Glomerular visceral epithelial cell (primary cell): Measurements from ENCODE around the gene PRDX3.

ENCODE experiments used
- DNase-seq: peaks from one replicate; pipeline ENCODE4 v3.0.0-alpha.2; 2016; ENCODE audit errors: extremely low spot score

The PRDX3 gene

DNA sequence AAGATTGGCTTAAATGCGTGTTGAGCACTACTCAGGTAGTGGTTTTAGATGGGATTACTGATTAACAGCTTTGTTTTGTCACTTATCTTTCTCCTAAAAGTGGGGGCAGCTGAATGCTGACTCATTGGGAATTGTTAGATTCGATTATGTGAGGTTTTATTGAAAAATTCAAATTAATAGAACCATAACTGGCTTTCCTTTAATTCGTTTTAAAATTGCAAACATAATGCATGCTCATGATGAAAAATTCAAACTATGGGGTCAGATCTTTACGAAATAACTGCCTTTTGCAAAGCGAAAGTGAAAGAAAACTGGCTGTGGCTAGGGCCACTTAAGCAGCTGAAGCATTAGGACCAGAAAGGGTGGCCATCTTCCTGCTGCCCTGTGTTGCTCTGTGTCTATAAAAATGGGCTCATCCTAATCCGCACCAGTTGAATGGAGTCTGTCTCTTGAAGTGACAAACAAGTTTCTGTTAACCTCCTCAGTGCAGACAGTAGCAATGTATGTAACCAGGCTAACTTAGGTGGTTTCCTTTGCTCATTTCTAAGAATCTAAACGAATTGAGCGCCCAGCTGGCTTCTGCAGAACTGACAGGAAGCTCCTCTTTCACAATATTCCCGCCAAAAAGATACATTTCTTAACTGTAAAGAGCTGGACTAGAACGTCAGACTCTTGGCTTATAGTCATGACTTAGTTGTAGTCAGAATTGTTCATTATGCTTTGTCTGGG, 46.9 kb downstream of the PRDX3 start:
- DNase-seq, result peak; percentile 35

DNA sequence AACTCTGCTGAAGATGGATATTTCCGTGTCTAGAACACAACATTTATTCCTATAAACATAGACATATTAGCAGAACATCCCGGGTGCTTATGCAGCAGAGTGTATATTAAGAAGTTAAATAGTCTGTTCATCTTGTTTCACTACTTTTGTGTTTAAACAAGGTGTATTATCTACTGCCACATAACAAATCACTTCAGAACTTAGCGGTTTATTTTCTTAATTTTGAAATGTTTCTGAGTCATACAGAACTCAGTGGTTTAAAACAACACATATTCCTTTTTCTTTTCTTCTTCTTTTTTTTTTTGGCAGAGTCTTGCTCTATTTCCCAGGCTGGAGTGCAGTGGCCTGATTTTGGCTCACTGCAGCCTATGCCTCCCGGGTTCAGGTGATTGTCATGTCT, 48.9 kb downstream of the PRDX3 start:
- no peak for DNase-seq

GRCh38 chr10:119125942-119126341, 52.7 kb downstream of the PRDX3 start:
- no peak for DNase-seq

DNA sequence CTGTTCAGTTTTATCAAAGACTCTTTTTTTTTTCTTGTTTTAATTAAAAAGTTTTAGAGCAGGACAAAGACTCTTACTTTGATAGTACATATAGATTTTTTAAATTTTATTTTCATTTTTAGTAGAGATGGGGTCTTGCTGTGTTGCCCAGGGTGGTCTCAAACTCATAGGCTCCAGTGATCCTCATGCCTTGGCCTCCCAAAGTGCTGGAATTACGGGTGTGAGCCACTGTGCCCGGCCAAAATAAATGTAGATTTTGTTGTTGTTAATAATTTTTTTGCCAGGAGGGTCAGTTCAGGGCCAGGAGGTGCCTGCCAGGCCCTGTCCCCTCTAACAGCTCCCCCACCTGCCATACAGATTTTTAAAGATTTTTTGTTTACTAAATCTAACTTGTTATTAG, 57.7 kb downstream of the PRDX3 start:
- no peak for DNase-seq

DNA sequence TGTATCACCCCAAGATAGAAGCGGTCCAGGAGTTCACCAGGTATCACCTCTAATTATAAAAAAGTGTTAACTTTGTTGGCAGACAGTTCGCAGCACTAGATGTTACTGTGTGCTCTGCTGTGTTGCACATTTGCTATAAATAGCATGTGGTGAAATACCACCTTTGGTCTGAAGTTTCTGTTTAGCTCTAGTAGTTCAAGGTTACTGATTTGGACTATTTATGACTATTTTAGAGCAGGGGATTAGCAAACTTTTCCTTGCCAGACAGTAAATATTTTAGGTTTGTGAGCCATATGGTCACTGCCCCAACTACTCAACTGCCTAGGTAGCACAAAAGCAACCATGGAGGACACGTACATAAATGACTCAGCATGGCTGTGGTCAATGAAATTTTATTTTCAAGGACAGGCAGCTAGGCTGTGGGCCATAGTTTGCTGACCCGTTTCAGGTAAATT, 58.2 kb downstream of the PRDX3 start:
- DNase-seq, result peak; percentile 29

DNA sequence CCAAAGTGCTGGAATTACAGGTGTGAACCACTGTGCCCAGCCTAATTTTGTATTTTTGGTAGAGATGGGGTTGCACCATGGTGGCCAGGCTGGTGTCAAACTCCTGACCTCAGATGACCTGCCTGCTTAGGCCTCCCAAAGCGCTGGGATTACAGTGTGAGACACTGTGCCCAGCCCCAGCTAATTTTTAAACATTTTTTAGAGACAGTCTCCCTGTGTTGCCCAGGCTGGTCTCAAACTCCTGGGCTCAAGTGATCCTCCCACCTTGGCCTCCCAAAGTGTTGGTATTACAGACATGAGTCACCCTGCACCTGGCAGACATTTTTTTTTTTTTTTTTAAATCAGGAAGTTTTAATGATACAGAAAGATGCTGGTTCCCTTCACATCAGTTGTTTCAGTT, 59.2 kb downstream of the PRDX3 start:
- no peak for DNase-seq

DNA sequence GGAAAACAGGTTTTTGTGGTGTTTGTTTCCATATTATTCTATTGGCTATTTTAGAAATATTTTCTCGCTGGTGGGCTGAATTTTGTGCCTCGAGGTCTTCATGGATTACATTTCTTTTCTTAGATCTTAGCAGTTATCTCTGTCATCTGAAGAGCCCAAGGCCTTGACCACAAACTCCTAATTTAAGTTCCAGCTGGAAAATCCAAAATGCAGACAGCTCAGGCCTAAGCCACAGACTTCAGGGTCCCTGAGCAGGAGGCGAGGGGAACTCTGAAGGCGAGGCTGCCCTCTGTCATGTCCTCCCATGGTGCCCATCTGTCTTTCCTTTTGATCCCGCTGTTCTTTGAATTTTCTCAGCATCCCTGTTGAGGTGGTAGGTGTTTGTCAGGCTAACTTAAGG, 60.4 kb downstream of the PRDX3 start:
- DNase-seq, result no peak
